Tibial artery (tissue), 4 donors: ENCODE results near the gene AMD1.

Source experiments
- DNase-seq, 2 donors: peaks; one replicate each; pipeline ENCODE4 v3.0.0-alpha.2; 2019
- H3K27ac ChIP-seq, 2 donors: fragments of 200-600 bp; sonication (generic) in 1 of 2; 1 replicate in 1 of 2; 2 replicates in 1 of 2; pipeline ENCODE4 v1.5.1; 2018 to 2019; ENCODE audit warnings: mild to moderate bottlenecking in 1 of 2
- H3K27me3 ChIP-seq, 2 donors: fragments of 200-600 bp; sonication (generic) in 1 of 2; one replicate each; pipeline versions ENCODE4 v1.5.1 to v1.6.0; 2016 to 2019
- H3K36me3 ChIP-seq, 3 donors: fragments of 200-600 bp; sonication (generic) in 2 of 3; one replicate each; pipeline ENCODE4 v1.5.1; 2016 to 2019; ENCODE audit warnings: mild to moderate bottlenecking in 2 of 3
- H3K4me1 ChIP-seq, 4 donors: fragments of 200-600 bp; sonication (generic) in 2 of 4; 1 replicate in 3 of 4; 2 replicates in 1 of 4; pipeline ENCODE4 v1.5.1; 2016 to 2019
- H3K4me3 ChIP-seq, 2 donors: fragments of 200-600 bp; sonication (generic) in 1 of 2; 1 replicate in 1 of 2; 2 replicates in 1 of 2; pipeline ENCODE4 v1.5.1; 2018 to 2019; ENCODE audit warnings: mild to moderate bottlenecking in 2 of 2
- H3K9me3 ChIP-seq, 3 donors: fragments of 200-600 bp; sonication (generic) in 1 of 3; one replicate each; pipeline ENCODE4 v1.5.1; 2016 to 2019
- intact Hi-C: fragments of 100-400 bp; cut with DNase I; formaldehyde crosslinking; loops from one replicate; pipeline ENCODE4 v1.15.0; 2023; ENCODE audit warnings: low total_unique reads
- TF ChIP-seq, protein P1 (sequence below), 2 experiments: fragments of 200-600 bp in 1 of 2; fragments of 450-650 bp in 1 of 2; IDR thresholded peaks; one replicate each; pipeline ENCODE4 v1.5.1; 2017 to 2019; ENCODE audit warnings: antibody characterized with exemption in 2 of 2, mild to moderate bottlenecking in 1 of 2, moderate library complexity in 1 of 2

The AMD1 gene

DNA sequence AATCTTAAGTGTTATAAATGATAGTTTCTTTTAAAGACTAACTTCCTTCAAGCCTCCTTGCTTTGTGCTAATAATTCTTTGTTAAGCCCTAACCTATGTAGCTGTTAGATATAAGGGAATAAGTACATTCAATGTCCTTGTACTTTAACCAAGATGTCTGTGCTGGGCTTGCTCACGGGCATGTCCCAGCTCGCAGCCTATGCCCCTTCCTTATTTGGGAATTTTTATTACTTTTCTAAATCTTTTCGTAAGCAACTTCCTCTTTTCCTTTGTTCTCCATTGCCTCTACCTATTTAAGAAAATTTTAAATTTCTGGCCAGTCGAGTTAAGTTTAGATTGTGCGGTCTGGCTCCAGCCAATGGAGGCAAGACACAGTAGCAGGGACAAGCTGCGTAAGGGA lies 33.3 kb upstream of the AMD1 start:
- intact Hi-C loops, result no loop called here
- no peaks in the 10 kb centered on the region for H3K9me3 ChIP-seq
- no peaks in the 10 kb centered on the region for H3K4me1 ChIP-seq
- no peak overlapping the region for H3K4me3 ChIP-seq
- TF ChIP-seq, protein P1, sequence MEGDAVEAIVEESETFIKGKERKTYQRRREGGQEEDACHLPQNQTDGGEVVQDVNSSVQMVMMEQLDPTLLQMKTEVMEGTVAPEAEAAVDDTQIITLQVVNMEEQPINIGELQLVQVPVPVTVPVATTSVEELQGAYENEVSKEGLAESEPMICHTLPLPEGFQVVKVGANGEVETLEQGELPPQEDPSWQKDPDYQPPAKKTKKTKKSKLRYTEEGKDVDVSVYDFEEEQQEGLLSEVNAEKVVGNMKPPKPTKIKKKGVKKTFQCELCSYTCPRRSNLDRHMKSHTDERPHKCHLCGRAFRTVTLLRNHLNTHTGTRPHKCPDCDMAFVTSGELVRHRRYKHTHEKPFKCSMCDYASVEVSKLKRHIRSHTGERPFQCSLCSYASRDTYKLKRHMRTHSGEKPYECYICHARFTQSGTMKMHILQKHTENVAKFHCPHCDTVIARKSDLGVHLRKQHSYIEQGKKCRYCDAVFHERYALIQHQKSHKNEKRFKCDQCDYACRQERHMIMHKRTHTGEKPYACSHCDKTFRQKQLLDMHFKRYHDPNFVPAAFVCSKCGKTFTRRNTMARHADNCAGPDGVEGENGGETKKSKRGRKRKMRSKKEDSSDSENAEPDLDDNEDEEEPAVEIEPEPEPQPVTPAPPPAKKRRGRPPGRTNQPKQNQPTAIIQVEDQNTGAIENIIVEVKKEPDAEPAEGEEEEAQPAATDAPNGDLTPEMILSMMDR (IDR thresholded peaks at IDR 0.05), result no peak
- no peak for DNase-seq
- H3K27ac ChIP-seq, result no peak overlapping the region
- no peaks in the 10 kb centered on the region for H3K36me3 ChIP-seq
- H3K27me3 ChIP-seq, result no peaks in the 10 kb centered on the region

DNA sequence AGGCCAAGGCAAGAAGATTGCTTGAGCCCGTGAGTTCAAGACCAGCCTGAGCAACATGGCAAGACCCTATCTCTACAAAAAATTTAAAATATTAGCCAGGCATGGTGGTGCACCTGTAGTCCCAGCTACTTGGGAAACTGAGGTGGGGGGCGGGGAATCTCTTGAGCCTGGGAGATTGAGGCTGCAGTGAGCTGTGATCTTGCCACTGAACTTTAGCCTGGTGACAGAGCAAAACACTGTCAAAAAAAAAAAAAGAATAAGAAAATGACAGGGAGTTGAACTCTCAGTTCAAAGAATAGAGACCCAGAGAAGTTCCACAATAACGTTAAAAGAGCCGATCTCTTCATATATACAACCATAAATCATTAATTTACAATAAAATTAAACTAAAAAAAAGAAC lies 24.8 kb upstream of the AMD1 start:
- Histone ChIP-seq H3K9me3 (no peaks in the 10 kb centered on the region), H3K36me3 (no peaks in the 10 kb centered on the region), H3K27ac (no peak overlapping the region), H3K27me3 (no peaks in the 10 kb centered on the region), H3K4me3 (no peak overlapping the region), H3K4me1 (no peaks in the 10 kb centered on the region)
- TF ChIP-seq, protein P1 (IDR thresholded peaks at IDR 0.05), result no peak
- intact Hi-C loops, result no loop called here
- DNase-seq, result no peak

DNA sequence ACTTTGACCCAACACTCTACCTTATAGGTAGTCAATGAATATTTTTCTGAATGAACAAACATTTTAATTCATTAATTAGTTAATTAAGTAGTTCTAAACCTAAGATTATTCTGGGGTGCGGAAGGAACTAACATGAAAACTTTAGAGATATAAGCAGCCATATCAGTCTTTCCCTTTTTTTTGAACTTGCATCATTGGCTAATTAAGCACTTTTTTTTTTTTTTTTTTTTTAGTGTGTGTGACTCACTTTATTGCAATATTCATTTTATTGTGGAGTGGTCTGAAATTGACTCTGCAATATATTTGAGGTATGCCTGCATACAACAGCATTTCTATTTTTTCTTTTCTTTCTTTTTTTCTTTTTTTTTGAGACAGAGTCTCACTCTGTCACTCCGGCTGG lies 21.8 kb upstream of the AMD1 start:
- H3K36me3 ChIP-seq, result no peaks in the 10 kb centered on the region
- no peak overlapping the region for H3K4me3 ChIP-seq
- TF ChIP-seq, protein P1 (IDR thresholded peaks at IDR 0.05), result no peak
- intact Hi-C loops, result no loop called here
- H3K9me3 ChIP-seq, result no peaks in the 10 kb centered on the region
- no peaks in the 10 kb centered on the region for H3K4me1 ChIP-seq
- DNase-seq, result no peak
- no peaks in the 10 kb centered on the region for H3K27me3 ChIP-seq
- H3K27ac ChIP-seq, result no peak overlapping the region

DNA sequence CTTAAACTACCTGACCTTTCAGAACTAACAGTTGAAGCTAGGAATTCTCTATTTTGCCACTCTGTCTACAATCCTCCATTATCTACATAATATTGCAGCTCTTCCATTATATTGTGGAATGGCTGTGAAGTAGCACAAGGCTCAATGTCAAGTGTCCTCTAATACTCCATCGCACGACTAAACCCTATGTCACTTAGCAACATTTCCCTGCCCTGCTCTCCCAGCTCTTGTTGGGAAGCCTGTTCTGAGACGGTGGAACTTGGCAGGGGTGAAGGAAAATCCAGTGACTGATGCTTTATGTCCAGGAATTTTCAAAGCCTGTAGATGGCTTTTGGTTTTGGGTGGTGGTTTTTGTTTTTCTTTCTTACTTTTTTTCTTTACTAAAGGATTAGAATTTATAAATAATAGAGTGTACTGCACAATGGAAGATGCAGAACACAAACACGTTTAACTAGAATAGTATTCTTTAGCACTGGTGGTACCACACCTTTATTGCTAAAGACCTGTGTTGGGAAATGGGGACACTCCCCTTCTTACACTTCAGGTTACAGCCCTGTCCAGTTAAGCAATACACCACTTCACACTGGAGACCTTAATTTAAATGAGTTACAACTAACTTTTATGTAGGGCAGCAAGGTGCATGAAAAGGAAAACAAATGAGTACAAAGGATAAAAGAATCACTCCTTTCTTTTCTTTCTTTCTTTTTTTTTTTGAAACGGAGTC lies 20.7 kb upstream of the AMD1 start:
- H3K27me3 ChIP-seq, result no peaks in the 10 kb centered on the region
- H3K4me3 ChIP-seq, result no peak overlapping the region
- no peak for DNase-seq
- H3K9me3 ChIP-seq, result no peaks in the 10 kb centered on the region
- TF ChIP-seq, protein P1 (IDR thresholded peaks at IDR 0.05), result no peak
- intact Hi-C loops, result no loop called here
- no peak overlapping the region for H3K27ac ChIP-seq
- no peaks in the 10 kb centered on the region for H3K36me3 ChIP-seq
- no peaks in the 10 kb centered on the region for H3K4me1 ChIP-seq

DNA sequence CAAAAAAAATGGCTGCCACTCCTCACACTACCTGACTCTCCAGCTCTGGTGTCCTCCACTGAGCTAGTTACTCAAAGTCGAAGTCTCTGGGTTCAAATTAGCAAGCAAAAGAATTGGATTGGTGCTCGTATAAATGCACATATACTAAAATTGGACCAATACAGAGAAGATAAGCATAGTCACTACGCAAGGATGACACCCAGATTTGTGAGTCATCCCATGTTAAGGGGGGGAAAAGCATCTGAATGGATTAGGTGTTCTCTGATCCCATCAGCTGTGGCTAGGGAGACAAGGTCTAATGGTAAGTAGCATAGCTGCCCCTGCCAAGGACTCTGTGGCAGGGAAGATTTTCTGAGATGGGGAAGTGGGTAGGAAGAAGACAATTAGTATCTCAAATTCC lies 18.3 kb upstream of the AMD1 start:
- intact Hi-C loops, result no loop called here
- Histone ChIP-seq H3K27me3 (no peaks in the 10 kb centered on the region), H3K9me3 (no peaks in the 10 kb centered on the region), H3K4me3 (no peak overlapping the region), H3K4me1 (no peaks in the 10 kb centered on the region), H3K36me3 (no peaks in the 10 kb centered on the region), H3K27ac (no peak overlapping the region)
- no peak for DNase-seq
- TF ChIP-seq, protein P1 (IDR thresholded peaks at IDR 0.05), result no peak

DNA sequence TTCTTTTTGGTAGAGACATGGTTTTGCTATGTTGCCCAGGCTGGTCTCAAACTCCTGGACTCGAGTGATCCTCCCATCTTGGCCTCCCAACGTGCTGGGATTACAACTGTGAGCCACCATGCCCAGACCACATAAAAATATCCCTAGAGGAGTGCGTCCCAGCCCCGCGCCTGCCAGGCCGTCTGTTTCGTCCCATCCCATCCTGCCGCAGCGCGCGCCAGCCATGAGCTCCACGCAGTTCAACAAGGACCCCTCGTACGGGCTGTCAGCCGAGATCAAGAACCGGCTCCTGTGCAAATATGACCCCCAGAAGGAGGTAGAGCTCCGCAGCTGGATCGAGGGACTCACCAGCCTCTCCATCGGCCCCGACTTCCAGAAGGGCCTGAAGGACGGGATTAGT lies 16.6 kb upstream of the AMD1 start:
- TF ChIP-seq, protein P1 (IDR thresholded peaks at IDR 0.05), result no peak
- no peaks in the 10 kb centered on the region for H3K4me1 ChIP-seq
- no peak for DNase-seq
- no peak overlapping the region for H3K27ac ChIP-seq
- intact Hi-C loops, result no loop called here
- no peaks in the 10 kb centered on the region for H3K9me3 ChIP-seq
- no peak overlapping the region for H3K4me3 ChIP-seq
- no peaks in the 10 kb centered on the region for H3K36me3 ChIP-seq
- H3K27me3 ChIP-seq, result no peaks in the 10 kb centered on the region
